GM12801 (cell line): ENCODE results near the gene GREB1L.

Experiments
- CTCF ChIP-seq: IDR thresholded peaks from one replicate; pipeline ENCODE4 v1.5.1; 2011; ENCODE audit warnings: control low read depth; ENCODE audit not compliant: insufficient read length; ENCODE audit errors: extremely low read depth

Gene GREB1L

GRCh38 chr18:21242141-21242779 lies at the start of gene GREB1L:
Gene GREB1L, plus strand, starts transcription at chr18:21242232. Its CDS starts 141,287 bp downstream, at chr18:21383519.
- TF ChIP-seq CTCF = no peak

- TF ChIP-seq CTCF = no peak
Measured at GRCh38 chr18:21192308-21192624, 49.8 kb upstream of the GREB1L start.

GRCh38 chr18:21194871-21195771 lies 46.9 kb upstream of the GREB1L start:
- TF ChIP-seq CTCF = no peak

GRCh38 chr18:21196426-21196825 lies 45.6 kb upstream of the GREB1L start:
- no peak for TF ChIP-seq CTCF

- no peak for TF ChIP-seq CTCF
Measured at GRCh38 chr18:21203126-21203525, 38.9 kb upstream of the GREB1L start.

- no peak for TF ChIP-seq CTCF
Measured at GRCh38 chr18:21203542-21204241, 38.3 kb upstream of the GREB1L start.

- TF ChIP-seq CTCF = no peak
Measured at GRCh38 chr18:21205695-21206094, 36.3 kb upstream of the GREB1L start.
